ENCODE results near the gene UEVLD. TPM values are rescaled to one million over a fixed set of nuclear protein-coding genes. Genes with fewer than 3 reads are reported as not detected.
A peak's percentile ranks its signal among the peaks of the same experiment; 100 is the strongest.

UEVLD gene
- total and polyA plus RNA-seq, 9 of the 15 experiments (the other 6 are each of a cell fraction or from before 2014, with no cell fraction given), result 4.7 to 12.6 (median 7.4) TPM

- TF ChIP-seq E2F6 (IDR thresholded peaks at IDR 0.05; ENCODE audit: borderline replicate concordance in 1 of 2, extremely low read depth in 1 of 2, insufficient read depth in 1 of 2, insufficient read length in 1 of 2, low read depth in 1 of 2, low read length in 1 of 2, poor library complexity in 1 of 2, severe bottlenecking in 1 of 2) (peak in 1 of 2 experiments; percentile 45), CTBP1 (IDR thresholded peaks at IDR 0.05; ENCODE audit: borderline replicate concordance) (peak; percentile 72; the same call in 1 of the 2 replicates), YBX1 (IDR thresholded peaks at IDR 0.05) (no peak), THRAP3 (IDR thresholded peaks at IDR 0.05; ENCODE audit: borderline replicate concordance) (no peak), ID3 (CRISPR knock-in tag; IDR thresholded peaks at IDR 0.05) (no peak), ID3 (tag; IDR thresholded peaks at IDR 0.05) (peak; percentile 71), SAFB (IDR thresholded peaks at IDR 0.05; ENCODE audit: borderline replicate concordance, low read depth, low read length) (no peak), DIDO1 (tag; IDR thresholded peaks at IDR 0.05; ENCODE audit: low read depth) (0 out of 2 replicates have a peak, but pooled peaks have one; percentile 30), ZNF778 (CRISPR knock-in tag; IDR thresholded peaks at IDR 0.05) (no peak), TCF3 (CRISPR knock-in tag; IDR thresholded peaks at IDR 0.05) (no peak; the same call in 1 of the 2 replicates), ZNF12 (CRISPR knock-in tag; IDR thresholded peaks at IDR 0.05) (no peak), CGGBP1 (CRISPR knock-in tag; IDR thresholded peaks at IDR 0.05) (no peak), MEIS2 (IDR thresholded peaks at IDR 0.05; ENCODE audit: partially characterized antibody) (peak; percentile 80), SIN3B (IDR thresholded peaks at IDR 0.05; ENCODE audit: low read depth) (peak; percentile 93), FOXJ3 (CRISPR knock-in tag; IDR thresholded peaks at IDR 0.05) (no peak), NEUROD1 (IDR thresholded peaks at IDR 0.05; ENCODE audit: borderline replicate concordance, low read depth, low read length, partially characterized antibody) (peak; percentile 8), EZH2 (IDR thresholded peaks at IDR 0.05; ENCODE audit: borderline replicate concordance, low read depth, low read length) (no peak), PML (IDR thresholded peaks at IDR 0.05; ENCODE audit: low read length) (peak; percentile 89), AFF1 (IDR thresholded peaks at IDR 0.05; ENCODE audit: low read depth in 1 of 2, partially characterized antibody in 2 of 2) (no peak), RBM25 (IDR thresholded peaks at IDR 0.05; ENCODE audit: low read depth, low read length, severe bottlenecking) (no peak), HIVEP1 (CRISPR knock-in tag; IDR thresholded peaks at IDR 0.05) (peak; percentile 81; the same call in 1 of the 2 replicates), SRSF1 (IDR thresholded peaks at IDR 0.05; ENCODE audit: low read depth, low read length) (no peak), ZNF431 (CRISPR knock-in tag; IDR thresholded peaks at IDR 0.05) (peak; percentile 32; the same call in 1 of the 2 replicates)
Measured at GRCh38 chr11:18526521-18527296, 61.8 kb downstream of the UEVLD start, which contains the start of gene TSG101 (continued).
